ENCODE results near the gene PLA2G4D.

The PLA2G4D gene

DNA sequence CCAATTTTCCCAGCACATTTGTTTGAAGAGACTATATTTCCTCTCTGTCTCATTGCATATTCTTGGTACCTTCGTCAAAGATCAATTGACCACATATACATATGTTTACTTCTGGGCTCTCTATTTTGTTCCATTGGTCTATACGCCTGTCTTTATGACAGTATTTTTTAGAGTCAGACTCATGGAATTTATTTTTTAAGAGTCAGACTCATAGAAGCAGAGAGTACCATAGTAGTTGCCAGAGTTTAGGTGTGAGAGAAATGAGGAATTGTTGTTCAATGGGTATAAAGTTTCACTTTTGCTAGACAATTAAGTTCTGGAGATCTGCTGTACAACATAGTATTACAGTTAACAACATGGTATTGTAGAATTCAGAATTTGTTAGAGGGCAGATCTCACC, 35.0 kb upstream of the PLA2G4D start:
- DNase-seq (ENCODE audit: extremely low read depth in 1 of 2, low read depth in 1 of 2) = no peak

DNA sequence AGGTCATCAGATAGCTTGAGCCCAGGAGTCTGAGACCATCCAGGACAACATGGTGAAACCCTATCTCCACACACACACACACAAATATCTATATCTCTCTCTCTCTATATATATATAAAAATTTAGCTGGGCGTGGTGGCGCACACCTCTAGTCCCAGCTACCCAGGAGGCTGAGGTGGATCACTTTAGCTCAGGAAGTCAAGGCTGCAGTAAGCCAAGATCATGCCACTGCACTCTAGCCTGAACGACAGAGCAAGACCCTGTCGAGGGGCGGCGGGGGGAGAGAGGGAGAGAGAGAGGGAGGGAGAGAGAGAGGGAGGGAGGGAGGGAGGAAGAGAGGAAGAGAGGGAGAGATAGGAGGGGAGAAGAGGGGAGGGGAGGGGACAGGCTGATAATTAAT, 34.1 kb upstream of the PLA2G4D start:
- no peak for DNase-seq (ENCODE audit: extremely low read depth in 1 of 2, low read depth in 1 of 2)

DNA sequence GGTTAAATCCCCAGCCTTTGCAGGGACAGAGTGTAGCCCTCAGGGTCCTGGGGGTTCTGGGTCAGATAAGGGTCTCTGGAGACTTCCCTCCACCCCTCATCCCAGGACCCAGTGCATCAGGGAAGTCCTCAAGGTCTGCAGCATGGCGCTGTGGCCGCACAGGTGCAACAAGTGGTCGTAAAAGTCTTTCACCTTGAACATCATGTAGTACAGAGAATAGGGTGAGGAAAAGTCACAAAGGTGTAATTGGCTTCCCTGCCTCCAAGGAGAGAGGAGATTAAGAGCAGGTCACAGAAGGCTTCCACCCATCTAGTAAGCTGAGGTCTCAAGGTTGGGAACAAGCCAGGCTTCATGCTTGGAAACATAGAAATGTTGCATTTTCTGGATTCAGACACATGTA, 29.2 kb upstream of the PLA2G4D start:
- DNase-seq (ENCODE audit: extremely low read depth in 1 of 2, low read depth in 1 of 2) = no peak

DNA sequence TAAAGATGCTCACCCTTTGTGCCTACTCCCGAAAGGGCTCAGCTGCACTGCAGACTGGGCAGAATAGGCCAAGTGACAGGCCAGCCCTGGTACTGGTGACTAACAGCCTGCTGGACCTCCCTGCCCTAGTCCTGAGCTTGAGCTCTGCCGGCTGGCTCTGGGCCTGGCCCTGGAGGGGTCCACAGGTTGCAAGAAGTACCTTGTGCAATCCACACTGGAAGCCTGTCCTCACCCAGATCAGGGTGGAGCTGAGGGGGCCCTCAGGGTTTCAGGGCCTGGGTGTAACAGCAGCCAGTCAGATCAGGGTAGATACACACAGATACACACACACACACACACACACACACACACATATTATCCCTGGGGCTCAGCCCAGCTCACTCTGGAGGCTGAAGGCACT, 27.3 kb upstream of the PLA2G4D start:
- DNase-seq (ENCODE audit: extremely low read depth in 1 of 2, low read depth in 1 of 2) = no peak

DNA sequence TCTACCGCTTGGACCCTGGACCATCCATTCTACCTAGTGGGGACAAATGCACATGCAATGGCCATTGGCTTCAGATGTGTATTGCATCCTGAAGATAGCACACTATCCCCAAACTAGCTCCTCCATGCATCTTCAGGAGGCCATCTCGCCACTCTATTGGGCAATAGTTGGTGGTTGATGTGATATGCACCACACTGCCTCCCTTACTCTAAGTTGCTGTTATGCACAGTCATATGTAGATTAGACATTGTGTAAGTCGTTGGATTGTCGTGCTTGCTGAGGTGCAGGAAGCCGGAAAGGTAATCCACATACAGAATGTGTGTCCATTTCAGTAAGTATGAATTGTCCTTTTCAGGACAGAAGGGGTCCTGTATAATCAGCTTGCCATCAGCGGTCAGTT, 26.7 kb upstream of the PLA2G4D start:
- DNase-seq (ENCODE audit: extremely low read depth in 1 of 2, low read depth in 1 of 2) = no peak

DNA sequence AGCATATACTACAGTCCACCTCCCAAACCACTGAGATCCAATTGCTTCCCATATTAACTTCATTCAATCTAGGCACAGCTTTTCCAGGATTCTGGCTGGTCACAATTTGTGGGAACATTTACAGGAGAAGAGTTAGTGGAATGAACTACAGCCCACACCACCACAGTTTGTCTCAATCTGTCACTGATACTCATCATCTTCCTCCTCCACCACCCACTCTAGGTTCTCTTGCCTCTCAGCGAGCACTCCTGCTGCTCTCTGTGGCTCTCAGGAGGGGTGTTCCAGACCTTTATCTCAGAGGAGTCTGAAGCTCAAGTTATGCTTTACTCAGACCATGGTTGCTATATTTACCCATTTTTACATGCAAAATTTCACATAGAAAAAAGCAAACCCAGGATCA, 25.9 kb upstream of the PLA2G4D start:
- DNase-seq (ENCODE audit: extremely low read depth in 1 of 2, low read depth in 1 of 2) = no peak

DNA sequence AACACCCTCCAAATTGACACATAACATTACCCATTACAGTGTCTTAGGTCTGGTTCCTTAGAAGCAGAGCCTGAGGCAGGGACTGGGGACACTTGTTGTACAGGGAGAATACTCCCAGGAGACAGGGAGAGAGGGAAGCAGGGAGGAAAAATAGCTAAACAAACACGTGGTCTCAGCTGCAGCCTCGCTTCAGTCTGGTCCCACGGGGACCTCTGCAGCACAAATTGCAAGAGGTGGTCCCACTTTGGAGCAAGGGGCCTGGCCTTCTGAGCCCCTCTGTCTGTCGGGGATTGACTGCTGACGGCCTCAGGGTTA, 25.0 kb upstream of the PLA2G4D start:
- no peak for DNase-seq (ENCODE audit: extremely low read depth in 1 of 2, low read depth in 1 of 2)

DNA sequence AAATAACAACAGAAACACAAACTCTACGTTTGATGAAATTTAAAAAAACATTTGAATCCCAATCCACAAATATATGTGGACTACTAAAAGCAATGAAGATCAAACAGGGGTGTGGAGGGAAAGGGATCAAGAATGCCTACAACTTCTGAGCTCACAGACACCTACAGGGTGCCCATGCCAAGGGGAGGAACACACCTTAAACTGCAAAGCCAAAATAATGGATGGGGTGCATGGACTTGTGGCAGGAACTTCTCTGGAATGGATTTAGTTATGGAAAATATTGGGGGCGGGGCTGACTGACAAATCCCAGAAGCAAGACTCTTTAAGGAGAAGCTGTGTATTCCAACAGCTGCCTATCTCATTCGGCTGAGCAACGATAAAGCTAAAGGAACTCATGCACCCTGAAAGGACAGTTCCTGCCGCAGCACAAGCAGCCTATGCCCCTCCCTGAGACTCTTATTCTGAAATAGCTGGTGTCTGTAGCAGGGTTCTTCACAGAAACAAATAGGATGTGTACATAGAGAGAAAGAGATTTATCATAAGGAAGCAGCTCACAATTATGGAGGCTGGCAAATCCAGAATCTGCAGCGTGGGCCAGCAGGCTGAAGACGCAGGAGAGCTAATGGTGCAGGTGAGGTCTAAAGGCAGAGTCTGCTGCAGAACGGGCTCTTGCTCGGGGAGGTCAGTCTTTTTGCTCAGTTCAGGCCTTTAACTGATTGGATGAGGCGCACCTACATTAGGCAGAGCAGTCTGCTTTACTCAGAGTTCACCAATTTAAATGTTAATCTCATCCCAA, 24.5 kb upstream of the PLA2G4D start:
- DNase-seq (ENCODE audit: extremely low read depth in 1 of 2, low read depth in 1 of 2) = no peak

DNA sequence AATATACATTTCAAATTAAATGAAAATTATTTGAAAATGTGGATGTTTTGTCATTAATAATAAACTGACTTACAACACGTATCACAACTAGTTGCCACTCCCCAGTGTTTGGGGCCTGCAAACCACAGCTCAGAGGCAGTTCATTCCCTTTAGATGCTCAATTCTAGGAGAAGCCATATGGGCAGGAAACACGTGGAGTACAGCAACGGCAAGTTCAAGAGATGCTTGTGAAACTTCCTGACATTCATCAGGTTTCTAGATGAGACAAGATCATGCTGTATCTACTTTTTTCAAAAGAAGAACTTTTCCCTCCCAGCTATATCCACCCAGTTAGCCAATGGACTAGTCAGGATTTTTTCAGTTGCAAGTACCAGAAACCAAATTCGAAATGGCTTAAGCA, 17.6 kb upstream of the PLA2G4D start:
- DNase-seq (ENCODE audit: extremely low read depth in 1 of 2, low read depth in 1 of 2) = no peak

DNA sequence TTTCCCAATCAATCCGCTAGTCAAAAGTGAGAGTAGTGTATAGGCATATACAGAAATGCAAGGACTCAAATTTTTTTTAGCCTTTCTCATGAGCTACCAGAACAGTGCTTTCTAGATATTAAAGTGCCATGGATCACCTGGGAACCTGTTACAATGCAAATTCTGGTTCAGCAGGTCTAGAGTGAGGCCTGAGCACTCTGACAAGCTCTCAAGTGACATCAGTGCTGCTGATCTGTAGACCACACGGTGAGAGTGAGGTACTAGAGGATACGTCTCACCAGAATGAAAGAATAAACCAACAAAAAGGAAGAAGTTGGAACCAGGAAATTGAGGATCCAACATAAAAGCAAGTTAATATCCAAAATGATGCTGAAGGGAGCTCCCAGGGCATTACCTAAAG, 16.0 kb upstream of the PLA2G4D start:
- no peak for DNase-seq (ENCODE audit: extremely low read depth in 1 of 2, low read depth in 1 of 2)

DNA sequence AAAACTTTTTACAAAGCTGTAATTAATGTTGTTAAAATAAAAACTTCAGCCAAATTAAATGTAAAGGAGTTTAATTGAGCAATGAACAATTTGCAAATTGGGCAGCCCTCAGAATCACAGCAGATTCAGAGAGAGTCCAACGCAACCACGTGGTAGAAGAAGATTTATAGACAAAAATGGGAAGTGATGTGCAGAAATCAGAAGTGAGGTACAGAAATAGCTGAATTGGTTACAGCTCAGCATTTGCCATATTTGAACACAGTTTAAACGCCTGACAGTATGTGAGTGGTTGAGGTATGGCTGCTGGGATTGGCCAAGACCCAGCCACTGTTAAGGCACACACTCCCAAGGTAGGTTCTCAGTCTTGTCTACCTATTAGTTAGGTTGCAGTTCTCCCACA, 14.4 kb upstream of the PLA2G4D start:
- no peak for DNase-seq (ENCODE audit: extremely low read depth in 1 of 2, low read depth in 1 of 2)

DNA sequence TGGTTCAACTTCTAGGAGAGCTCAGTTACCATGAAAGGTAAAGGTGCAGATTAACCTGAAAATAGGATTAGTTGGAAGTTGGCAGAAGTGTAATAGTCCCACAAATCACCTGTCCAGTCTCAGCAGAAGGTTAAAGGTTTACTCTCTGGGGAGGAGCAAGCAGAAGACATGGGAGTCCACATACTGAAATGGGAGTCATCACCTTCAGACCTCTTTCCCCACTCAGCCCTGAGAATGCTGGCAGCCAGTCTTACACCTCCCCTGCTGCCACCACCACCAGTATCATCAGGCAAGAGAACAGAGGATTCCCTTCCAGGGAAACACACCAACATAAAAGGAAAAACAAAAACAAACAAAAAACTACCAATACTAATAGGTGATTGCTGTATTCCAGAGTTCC, 13.8 kb upstream of the PLA2G4D start:
- no peak for DNase-seq (ENCODE audit: extremely low read depth in 1 of 2, low read depth in 1 of 2)

DNA sequence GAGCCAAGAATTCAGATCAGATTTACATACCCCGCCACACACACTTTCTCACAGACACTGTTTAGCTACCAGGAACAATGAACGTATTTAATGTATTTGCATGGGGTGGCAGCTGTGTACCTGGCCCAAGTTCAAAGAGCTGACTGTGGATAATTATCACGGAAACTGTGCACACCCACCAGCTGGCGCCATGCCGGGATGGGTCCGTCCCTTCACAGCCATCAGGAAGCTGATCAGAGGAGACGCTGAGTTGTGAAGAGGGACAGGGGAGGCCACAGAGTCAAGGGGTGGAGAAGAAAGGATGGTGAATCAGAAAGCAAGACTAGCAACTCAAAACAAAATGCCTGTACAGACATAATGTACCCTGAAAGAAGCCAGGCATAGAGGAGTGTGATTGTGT, 13.1 kb upstream of the PLA2G4D start:
- DNase-seq (ENCODE audit: extremely low read depth in 1 of 2, low read depth in 1 of 2) = no peak

DNA sequence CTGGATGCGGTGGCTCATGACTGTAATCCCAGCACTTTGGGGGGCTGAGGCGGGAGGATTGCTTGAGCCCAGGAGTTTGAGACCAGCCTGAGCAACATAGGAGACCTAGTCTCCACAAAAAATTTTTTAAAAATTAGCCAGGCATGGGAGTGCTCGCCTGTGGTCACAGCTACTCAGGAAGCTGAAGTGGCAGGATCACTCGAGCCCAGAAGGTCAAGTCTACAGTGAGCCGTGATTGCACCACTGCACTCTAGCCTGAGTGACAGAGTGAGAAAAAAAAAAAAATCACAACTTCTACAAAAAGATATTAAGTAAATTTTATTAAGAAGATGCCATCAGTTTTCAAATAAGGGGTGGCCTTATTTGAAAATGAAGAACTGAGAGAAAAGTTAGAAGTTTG, 11.9 kb upstream of the PLA2G4D start:
- DNase-seq (ENCODE audit: extremely low read depth in 1 of 2, low read depth in 1 of 2) = no peak

DNA sequence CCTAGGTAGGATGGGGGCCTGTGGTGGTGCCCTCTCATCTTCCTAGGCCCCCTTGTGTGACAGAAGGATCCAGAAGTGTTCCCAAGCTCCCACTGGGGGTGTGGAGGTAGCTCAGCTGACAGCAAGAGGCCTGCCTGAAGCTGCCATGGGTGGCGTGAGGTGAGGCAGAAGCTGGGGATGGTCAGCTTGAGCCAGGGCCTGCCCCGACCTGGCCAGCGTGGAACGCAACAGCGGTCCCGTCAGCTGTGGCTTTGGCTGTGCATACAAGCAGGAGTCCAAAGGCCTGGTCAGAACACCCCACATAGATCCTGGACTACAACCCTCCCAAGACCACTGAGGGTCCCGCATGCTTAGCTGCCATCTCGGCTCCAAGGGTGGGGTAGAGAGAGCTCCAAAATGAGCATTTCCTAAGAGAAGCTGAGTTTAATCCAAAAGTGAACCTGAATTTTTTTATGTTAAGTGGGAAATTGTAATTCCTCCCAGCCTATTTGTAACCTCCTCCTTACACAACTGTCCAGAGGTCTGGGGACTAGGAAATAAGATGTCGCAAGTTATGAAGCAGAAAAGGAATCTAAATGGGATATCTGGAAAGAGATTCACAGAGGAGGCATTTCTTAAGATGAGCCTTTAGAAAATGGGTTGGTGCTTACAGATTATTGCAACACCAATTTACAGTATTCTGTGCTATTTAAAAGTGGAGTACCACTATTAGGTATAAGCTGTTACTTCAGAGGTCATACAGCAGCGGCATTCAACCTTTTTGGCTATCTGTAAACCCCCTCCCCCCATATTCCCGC, 9.9 kb upstream of the PLA2G4D start:
- no peak for DNase-seq (ENCODE audit: extremely low read depth in 1 of 2, low read depth in 1 of 2)

DNA sequence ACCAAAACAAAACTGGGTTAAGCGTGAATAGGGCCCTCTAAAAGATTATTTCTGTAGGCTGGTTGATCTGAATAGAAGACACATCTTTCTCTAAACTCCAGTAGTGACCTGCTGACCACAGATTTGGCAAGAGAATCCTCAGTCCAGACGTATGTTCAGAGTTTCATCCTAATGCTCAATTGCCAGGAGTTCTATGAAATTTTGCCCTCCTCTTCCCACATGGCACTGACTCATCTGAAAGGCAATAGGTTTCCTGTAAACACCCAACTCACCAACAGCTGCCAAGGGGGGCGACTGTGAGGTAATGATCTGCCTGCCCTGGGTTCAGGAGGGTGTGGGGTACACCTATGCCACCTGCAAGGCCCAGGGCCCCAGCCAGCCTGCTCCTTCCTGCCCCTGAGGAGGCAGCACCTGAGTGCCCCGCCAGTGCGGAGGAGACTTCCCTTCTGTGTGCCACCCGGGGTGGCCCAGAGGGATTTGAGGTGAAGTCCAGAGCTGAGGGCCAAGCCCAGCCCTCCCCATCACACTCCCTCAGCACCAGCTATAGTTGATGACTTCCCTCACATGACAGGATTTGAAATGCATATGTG, 8.4 kb upstream of the PLA2G4D start:
- no peak for DNase-seq (ENCODE audit: extremely low read depth in 1 of 2, low read depth in 1 of 2)

DNA sequence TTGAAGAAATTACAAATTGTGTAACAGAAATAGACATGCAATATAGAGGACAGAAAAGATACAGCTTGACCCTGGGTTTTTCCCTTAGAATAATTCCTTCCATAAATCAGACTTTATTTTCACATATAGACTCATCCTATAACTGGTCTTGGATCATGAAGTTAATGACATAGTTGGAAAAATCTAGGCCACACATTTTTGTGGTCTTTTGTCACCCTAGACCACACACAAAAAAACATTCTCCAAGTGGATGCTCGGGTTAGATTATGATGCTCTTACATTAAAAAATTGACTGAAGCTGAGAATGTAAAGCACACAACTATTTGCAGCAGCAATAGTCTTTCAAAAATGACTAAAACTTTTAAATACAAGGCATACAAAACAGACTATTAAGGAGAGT, 7.5 kb upstream of the PLA2G4D start:
- no peak for DNase-seq (ENCODE audit: extremely low read depth in 1 of 2, low read depth in 1 of 2)

DNA sequence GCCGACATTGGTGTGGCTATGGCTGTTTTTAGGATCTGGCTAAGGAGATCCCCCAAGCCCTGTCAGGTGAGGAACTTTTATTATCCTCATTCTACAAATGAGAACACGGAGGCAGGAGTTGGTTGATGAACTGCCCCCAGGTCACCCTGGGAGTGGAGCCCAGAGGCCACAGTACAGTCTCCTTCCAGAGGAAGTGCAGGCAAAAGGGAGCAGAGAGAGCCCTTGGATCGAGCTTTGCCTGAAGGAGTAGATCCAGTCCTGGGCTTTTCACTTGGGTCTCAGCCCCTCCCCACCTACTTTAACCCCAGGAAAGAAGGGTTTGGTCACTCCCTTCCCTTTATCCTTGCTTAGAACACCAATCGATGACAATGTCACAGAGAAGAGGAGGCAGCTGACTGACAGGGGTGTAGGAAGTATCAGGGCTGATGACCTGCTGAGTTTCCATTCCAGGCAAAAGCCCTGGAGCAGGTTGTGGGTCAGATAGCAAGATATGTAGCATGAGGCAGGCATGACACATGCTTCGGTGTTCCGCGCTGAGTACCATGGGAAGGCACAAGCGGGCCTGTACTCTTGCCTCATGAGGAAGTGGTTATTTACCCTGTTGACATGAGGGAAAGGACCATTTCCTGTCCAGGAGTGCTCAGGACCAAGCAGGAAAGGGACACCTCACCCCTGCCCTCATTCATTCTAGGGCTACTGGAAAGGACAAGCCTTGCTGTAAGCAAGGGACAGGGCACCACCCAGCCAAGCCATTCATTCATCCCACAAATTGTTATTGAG, 5.8 kb upstream of the PLA2G4D start:
- DNase-seq (ENCODE audit: extremely low read depth in 1 of 2, low read depth in 1 of 2) = no peak

DNA sequence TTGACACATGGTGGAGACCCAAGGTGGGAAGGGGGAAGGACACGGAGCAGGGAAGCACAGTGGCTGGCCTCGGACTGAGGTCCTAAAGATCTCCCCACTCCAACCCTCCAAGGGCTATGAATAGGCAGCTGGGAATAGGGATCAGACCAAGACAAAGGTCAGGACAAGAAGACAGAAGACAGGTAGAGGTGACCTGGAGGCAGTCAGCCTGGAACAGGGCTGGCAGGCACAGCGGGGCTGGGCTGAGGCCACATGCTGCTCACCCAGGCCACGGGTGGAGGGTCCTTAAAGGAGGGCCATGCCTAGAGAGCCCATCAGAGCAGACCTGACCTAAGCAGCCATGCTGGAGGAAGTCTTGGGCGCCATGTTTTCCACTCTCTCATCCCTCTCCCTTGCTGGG, 2.7 kb upstream of the PLA2G4D start:
- no peak for DNase-seq (ENCODE audit: extremely low read depth in 1 of 2, low read depth in 1 of 2)

DNA sequence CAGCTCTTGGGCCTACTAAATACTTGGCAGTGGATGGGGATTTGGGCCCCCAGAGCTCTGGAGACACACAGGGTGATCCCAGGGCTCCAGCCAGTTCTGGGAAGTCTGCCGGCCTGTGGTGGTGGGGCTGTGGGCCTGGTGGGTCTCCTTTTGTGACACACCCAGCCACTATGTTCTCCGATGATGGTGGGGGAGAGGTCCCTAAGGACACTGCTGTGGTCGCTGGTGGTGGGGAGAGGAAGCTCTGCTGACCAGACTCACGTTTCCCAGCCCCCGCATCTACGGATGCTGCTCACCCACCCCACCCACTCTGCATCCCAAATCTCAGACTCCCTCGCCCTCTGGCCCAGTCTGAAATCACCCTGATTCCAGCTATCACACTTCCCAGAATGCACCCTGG, 396 bp downstream of the PLA2G4D start:
- DNase-seq (ENCODE audit: extremely low read depth in 1 of 2, low read depth in 1 of 2) = no peak

Data from activated CD8-positive, alpha-beta memory T cell treated with anti-CD3 and anti-CD28 coated beads for 1 hour (primary cell).